WTC11 (cell line): ENCODE data around the gene CCDC178. TPM values are rescaled to one million over a fixed set of nuclear protein-coding genes. Genes with fewer than 3 reads are reported as not detected.

Experiments used
- ATAC-seq: fragments of 200-7000 bp; cut with Tn5 transposase; 2 replicates; pipeline ENCODE4 v1.10.0; 2021; ENCODE audit warnings: mild to moderate bottlenecking, moderate library complexity
- CTCF ChIA-PET: fragments of 300-600 bp; sonication (Branson Sonifier 250); formaldehyde crosslinking; loops from one replicate; lab custom pipeline; 2021; ENCODE audit warnings: antibody characterized with exemption; lab: Charles Lee
- POLR2A ChIA-PET: fragments of 350-600 bp; sonication (Branson Sonifier 250); formaldehyde crosslinking; loops from one replicate; lab custom pipeline; 2021; ENCODE audit warnings: antibody characterized with exemption; lab: Charles Lee
- DNase-seq: peaks from one replicate; pipeline ENCODE4 v3.0.0; 2021; ENCODE audit warnings: low spot score
- H3K27ac Mint-ChIP-seq: 2 replicates; pipeline ENCODE4 v1.8.0; 2021; ENCODE audit warnings: mixed read lengths
- H3K27me3 Mint-ChIP-seq: 2 replicates; pipeline ENCODE4 v1.8.0; 2021; ENCODE audit warnings: low read depth, mild to moderate bottlenecking, moderate library complexity, mixed read lengths
- H3K36me3 Mint-ChIP-seq: 2 replicates; pipeline ENCODE4 v1.8.0; 2021; ENCODE audit warnings: mixed read lengths
- H3K4me1 Mint-ChIP-seq: 2 replicates; pipeline ENCODE4 v1.8.0; 2022; ENCODE audit warnings: mixed read lengths
- H3K4me3 Mint-ChIP-seq: 2 replicates; pipeline ENCODE4 v1.8.0; 2021; ENCODE audit warnings: mild to moderate bottlenecking, moderate library complexity, mixed read lengths
- H3K9me3 Mint-ChIP-seq: 2 replicates; pipeline ENCODE4 v1.8.0; 2021; ENCODE audit warnings: mixed read lengths
- ATF1 ChIP-seq: sonication (generic); formaldehyde crosslinking; IDR thresholded peaks from 2 replicates; pipeline ENCODE4 v1.8.1; 2023; ENCODE audit warnings: mild to moderate bottlenecking, moderate library complexity, missing genetic modification reagents
- GABPB1 ChIP-seq: sonication (generic); formaldehyde crosslinking; IDR thresholded peaks from 2 replicates; pipeline ENCODE4 v1.8.1; 2023; ENCODE audit warnings: mild to moderate bottlenecking, missing genetic modification reagents
- IRF2 ChIP-seq: sonication (generic); formaldehyde crosslinking; IDR thresholded peaks from 2 replicates; pipeline ENCODE4 v1.8.0; 2022; ENCODE audit warnings: low read depth, missing genetic modification reagents, borderline replicate concordance
- MYBL2 ChIP-seq: sonication (generic); formaldehyde crosslinking; IDR thresholded peaks from 2 replicates; pipeline ENCODE4 v1.8.1; 2023; ENCODE audit warnings: mild to moderate bottlenecking, moderate library complexity, missing genetic modification reagents
- SMAD3 ChIP-seq: sonication (generic); formaldehyde crosslinking; IDR thresholded peaks from 2 replicates; pipeline ENCODE4 v1.8.0; 2022; ENCODE audit warnings: missing genetic modification reagents, mild to moderate bottlenecking, borderline replicate concordance
- SMAD4 ChIP-seq: sonication (generic); formaldehyde crosslinking; IDR thresholded peaks from 2 replicates; pipeline ENCODE4 v1.8.0; 2022; ENCODE audit warnings: mild to moderate bottlenecking, missing genetic modification reagents
- ZNF317 ChIP-seq: sonication (generic); formaldehyde crosslinking; IDR thresholded peaks from 2 replicates; pipeline ENCODE4 v1.8.1; 2023; ENCODE audit warnings: low read depth, mild to moderate bottlenecking, moderate library complexity, missing genetic modification reagents, borderline replicate concordance
- ZNF416 ChIP-seq: fragments of 250-450 bp; sonication (Bioruptor Pico); IDR thresholded peaks from 2 replicates; pipeline ENCODE4 v1.9.0; 2021; ENCODE audit warnings: mild to moderate bottlenecking, inconsistent platforms
- ZNF423 ChIP-seq: fragments of 250-450 bp; sonication (Bioruptor Pico); IDR thresholded peaks from 2 replicates; pipeline ENCODE4 v2.1.2; 2022; ENCODE audit warnings: mild to moderate bottlenecking, moderate library complexity
- total RNA-seq: library from RNA; stranded (reverse); gene quantifications from 3 replicates; pipeline ENCODE4 v1.2.3, GENCODE V29; 2021
- TF ChIP-seq, protein P1 (sequence below): sonication (generic); formaldehyde crosslinking; IDR thresholded peaks from 2 replicates; pipeline ENCODE4 v1.8.1; 2022; ENCODE audit warnings: mild to moderate bottlenecking, missing genetic modification reagents, moderate library complexity, borderline replicate concordance
- TF ChIP-seq, protein P2 (sequence below): sonication (generic); formaldehyde crosslinking; IDR thresholded peaks from 2 replicates; pipeline ENCODE4 v1.8.0; 2022; ENCODE audit warnings: mild to moderate bottlenecking, missing genetic modification reagents
- TF ChIP-seq, protein P3 (sequence below): sonication (generic); formaldehyde crosslinking; IDR thresholded peaks from 2 replicates; pipeline ENCODE4 v1.8.1; 2022; ENCODE audit warnings: low read depth, missing genetic modification reagents, borderline replicate concordance
- TF ChIP-seq, protein P4 (sequence below): sonication (generic); formaldehyde crosslinking; IDR thresholded peaks from 2 replicates; pipeline ENCODE4 v1.8.0; 2022; ENCODE audit warnings: mild to moderate bottlenecking, missing genetic modification reagents
- TF ChIP-seq, protein P5 (sequence below): sonication (generic); formaldehyde crosslinking; IDR thresholded peaks from 2 replicates; pipeline ENCODE4 v1.8.1; 2023; ENCODE audit warnings: mild to moderate bottlenecking, missing genetic modification reagents, borderline replicate concordance
- TF ChIP-seq, protein P6 (sequence below): sonication (generic); formaldehyde crosslinking; IDR thresholded peaks from 2 replicates; pipeline ENCODE4 v1.8.1; 2022; ENCODE audit warnings: missing genetic modification reagents, borderline replicate concordance

Gene CCDC178
- total RNA-seq, 1 experiment from 2014 or later = 0.20 TPM

DNA sequence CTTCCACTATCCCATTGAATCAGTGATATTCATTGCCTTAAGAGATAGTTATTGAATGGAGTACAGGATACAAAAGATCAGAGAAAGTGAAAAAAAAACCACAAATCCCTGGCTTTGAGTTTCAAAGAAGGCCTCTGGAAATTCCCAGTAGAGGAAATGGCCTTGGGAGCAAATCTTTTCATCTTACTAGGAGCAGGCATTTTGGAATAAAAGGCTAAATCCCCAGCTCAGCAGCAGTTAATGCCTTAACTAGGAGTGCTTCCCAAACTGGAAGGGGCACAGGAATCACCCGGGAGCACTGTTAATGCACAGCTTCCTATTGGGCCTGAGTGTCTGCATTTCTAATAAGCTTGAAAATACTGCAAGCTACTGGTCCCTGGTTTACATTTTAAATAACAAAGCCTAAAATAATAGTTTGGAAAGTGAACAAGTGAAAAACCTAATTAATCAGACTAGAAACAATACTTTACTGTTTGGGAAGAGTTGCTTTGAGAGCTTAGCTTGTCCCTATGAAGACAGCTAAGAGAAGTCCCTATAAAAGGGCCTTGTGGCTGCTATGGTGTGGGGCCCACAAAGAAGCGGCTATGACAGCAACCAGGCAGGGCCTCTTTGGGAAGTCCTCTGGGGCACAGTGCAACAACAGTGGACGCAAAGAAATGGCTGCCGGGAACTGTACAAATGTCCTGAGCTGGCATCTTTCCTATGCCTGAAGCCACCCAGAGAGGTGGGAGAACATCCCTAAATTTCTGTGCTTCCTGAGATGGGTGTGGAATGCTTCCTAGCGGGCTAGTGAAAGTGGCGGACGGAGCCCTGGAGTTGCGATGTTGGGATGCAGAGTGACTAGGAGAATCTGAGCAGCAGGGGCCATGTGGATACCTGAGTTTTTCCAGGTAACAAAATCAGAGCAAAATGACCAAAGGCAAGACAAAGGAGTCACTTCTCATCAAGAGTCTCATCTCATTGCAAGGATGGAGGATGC, 550.6 kb downstream of the CCDC178 start:
- peak; percentile 83 for ATAC-seq
- CTCF ChIA-PET = interaction anchor here (0.8 to 1.1 kb wide), 4 partner anchors 10 to 176 kb away, joined by 3 to 4 read pairs (median 3); no protein-coding TSS in a partner anchor
- TF ChIP-seq ZNF423 (CRISPR knock-in tag) (no peak), GABPB1 (CRISPR knock-in tag) (no peak), MYBL2 (CRISPR knock-in tag) (no peak), ATF1 (CRISPR knock-in tag) (no peak), SMAD4 (no peak), SMAD3 (CRISPR knock-in tag) (no peak), IRF2 (no peak), ZNF416 (no peak), ZNF317 (no peak)
- TF ChIP-seq, protein P1, sequence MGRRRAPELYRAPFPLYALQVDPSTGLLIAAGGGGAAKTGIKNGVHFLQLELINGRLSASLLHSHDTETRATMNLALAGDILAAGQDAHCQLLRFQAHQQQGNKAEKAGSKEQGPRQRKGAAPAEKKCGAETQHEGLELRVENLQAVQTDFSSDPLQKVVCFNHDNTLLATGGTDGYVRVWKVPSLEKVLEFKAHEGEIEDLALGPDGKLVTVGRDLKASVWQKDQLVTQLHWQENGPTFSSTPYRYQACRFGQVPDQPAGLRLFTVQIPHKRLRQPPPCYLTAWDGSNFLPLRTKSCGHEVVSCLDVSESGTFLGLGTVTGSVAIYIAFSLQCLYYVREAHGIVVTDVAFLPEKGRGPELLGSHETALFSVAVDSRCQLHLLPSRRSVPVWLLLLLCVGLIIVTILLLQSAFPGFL (CRISPR knock-in tag) = no peak
- TF ChIP-seq, protein P2, sequence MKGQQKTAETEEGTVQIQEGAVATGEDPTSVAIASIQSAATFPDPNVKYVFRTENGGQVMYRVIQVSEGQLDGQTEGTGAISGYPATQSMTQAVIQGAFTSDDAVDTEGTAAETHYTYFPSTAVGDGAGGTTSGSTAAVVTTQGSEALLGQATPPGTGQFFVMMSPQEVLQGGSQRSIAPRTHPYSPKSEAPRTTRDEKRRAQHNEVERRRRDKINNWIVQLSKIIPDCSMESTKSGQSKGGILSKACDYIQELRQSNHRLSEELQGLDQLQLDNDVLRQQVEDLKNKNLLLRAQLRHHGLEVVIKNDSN (CRISPR knock-in tag) = no peak
- TF ChIP-seq, protein P3, sequence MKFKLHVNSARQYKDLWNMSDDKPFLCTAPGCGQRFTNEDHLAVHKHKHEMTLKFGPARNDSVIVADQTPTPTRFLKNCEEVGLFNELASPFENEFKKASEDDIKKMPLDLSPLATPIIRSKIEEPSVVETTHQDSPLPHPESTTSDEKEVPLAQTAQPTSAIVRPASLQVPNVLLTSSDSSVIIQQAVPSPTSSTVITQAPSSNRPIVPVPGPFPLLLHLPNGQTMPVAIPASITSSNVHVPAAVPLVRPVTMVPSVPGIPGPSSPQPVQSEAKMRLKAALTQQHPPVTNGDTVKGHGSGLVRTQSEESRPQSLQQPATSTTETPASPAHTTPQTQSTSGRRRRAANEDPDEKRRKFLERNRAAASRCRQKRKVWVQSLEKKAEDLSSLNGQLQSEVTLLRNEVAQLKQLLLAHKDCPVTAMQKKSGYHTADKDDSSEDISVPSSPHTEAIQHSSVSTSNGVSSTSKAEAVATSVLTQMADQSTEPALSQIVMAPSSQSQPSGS (CRISPR knock-in tag) = no peak
- TF ChIP-seq, protein P4, sequence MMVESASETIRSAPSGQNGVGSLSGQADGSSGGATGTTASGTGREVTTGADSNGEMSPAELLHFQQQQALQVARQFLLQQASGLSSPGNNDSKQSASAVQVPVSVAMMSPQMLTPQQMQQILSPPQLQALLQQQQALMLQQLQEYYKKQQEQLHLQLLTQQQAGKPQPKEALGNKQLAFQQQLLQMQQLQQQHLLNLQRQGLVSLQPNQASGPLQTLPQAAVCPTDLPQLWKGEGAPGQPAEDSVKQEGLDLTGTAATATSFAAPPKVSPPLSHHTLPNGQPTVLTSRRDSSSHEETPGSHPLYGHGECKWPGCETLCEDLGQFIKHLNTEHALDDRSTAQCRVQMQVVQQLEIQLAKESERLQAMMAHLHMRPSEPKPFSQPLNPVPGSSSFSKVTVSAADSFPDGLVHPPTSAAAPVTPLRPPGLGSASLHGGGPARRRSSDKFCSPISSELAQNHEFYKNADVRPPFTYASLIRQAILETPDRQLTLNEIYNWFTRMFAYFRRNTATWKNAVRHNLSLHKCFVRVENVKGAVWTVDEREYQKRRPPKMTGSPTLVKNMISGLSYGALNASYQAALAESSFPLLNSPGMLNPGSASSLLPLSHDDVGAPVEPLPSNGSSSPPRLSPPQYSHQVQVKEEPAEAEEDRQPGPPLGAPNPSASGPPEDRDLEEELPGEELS (CRISPR knock-in tag) = no peak
- TF ChIP-seq, protein P5, sequence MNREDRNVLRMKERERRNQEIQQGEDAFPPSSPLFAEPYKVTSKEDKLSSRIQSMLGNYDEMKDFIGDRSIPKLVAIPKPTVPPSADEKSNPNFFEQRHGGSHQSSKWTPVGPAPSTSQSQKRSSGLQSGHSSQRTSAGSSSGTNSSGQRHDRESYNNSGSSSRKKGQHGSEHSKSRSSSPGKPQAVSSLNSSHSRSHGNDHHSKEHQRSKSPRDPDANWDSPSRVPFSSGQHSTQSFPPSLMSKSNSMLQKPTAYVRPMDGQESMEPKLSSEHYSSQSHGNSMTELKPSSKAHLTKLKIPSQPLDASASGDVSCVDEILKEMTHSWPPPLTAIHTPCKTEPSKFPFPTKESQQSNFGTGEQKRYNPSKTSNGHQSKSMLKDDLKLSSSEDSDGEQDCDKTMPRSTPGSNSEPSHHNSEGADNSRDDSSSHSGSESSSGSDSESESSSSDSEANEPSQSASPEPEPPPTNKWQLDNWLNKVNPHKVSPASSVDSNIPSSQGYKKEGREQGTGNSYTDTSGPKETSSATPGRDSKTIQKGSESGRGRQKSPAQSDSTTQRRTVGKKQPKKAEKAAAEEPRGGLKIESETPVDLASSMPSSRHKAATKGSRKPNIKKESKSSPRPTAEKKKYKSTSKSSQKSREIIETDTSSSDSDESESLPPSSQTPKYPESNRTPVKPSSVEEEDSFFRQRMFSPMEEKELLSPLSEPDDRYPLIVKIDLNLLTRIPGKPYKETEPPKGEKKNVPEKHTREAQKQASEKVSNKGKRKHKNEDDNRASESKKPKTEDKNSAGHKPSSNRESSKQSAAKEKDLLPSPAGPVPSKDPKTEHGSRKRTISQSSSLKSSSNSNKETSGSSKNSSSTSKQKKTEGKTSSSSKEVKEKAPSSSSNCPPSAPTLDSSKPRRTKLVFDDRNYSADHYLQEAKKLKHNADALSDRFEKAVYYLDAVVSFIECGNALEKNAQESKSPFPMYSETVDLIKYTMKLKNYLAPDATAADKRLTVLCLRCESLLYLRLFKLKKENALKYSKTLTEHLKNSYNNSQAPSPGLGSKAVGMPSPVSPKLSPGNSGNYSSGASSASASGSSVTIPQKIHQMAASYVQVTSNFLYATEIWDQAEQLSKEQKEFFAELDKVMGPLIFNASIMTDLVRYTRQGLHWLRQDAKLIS (CRISPR knock-in tag) = no peak
- TF ChIP-seq, protein P6, sequence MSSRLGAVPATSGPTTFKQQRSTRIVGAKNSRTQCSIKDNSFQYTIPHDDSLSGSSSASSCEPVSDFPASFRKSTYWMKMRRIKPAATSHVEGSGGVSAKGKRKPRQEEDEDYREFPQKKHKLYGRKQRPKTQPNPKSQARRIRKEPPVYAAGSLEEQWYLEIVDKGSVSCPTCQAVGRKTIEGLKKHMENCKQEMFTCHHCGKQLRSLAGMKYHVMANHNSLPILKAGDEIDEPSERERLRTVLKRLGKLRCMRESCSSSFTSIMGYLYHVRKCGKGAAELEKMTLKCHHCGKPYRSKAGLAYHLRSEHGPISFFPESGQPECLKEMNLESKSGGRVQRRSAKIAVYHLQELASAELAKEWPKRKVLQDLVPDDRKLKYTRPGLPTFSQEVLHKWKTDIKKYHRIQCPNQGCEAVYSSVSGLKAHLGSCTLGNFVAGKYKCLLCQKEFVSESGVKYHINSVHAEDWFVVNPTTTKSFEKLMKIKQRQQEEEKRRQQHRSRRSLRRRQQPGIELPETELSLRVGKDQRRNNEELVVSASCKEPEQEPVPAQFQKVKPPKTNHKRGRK = no peak

More for the DNA sequence above, 550.6 kb downstream of the CCDC178 start:
- Mint-ChIP-seq H3K27ac (peak overlapping the region; percentile 78), H3K27me3 (0 out of 2 replicates have a peak, but pooled peaks cover 2% of the 10 kb centered on the region), H3K36me3 (peaks cover under 1% of the 10 kb centered on the region; the same call in 1 of the 2 replicates), H3K4me1 (peaks cover 59% of the 10 kb centered on the region), H3K9me3 (peaks cover 11% of the 10 kb centered on the region), H3K4me3 (peak overlapping the region; percentile 9; the same call in 1 of the 2 replicates)
- POLR2A ChIA-PET = no interaction called here
- peak; percentile 13 for DNase-seq
